Cardiac fibroblast (primary cell): ENCODE results near the gene UROS.

Experiments used
- DNase-seq, 2 donors: peaks; one replicate each; pipeline versions ENCODE4 v3.0.0 to v3.0.0-alpha.2; 2010; ENCODE audit warnings: low read depth in 2 of 2
- H3K4me3 ChIP-seq, 2 donors: replicated peaks in 1 of 2; 1 replicate in 1 of 2; 2 replicates in 1 of 2; pipeline ENCODE4 v1.5.1; 2011; ENCODE audit warnings: low read depth in 2 of 2, low read length in 2 of 2, mild to moderate bottlenecking in 2 of 2, moderate library complexity in 1 of 2
- TF ChIP-seq, protein P1 (sequence below): IDR thresholded peaks from one replicate; pipeline ENCODE4 v1.5.1; 2011; ENCODE audit warnings: low read depth, mild to moderate bottlenecking, low read length, inconsistent platforms

Gene UROS

DNA sequence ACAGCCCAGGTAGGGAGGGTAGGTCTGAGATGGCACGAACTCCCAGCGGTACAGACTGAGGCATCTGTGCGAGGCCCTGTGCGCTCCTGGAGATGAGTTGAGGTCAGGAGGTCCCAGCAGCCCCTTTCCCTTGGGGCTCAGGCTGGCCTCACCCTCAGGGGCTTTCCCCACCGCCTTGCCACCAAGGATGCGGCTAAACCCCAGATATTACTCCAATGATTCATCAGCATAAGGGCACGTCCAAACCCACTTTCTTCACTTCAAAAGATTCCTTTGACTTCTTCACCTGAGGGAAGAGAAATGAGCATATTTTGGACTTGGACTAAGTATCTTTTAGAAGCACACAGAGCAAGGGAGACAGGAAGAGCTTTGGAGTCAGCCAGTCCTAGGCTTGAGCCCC lies 20.3 kb downstream of the UROS start:
- no peak for DNase-seq
- TF ChIP-seq, protein P1, sequence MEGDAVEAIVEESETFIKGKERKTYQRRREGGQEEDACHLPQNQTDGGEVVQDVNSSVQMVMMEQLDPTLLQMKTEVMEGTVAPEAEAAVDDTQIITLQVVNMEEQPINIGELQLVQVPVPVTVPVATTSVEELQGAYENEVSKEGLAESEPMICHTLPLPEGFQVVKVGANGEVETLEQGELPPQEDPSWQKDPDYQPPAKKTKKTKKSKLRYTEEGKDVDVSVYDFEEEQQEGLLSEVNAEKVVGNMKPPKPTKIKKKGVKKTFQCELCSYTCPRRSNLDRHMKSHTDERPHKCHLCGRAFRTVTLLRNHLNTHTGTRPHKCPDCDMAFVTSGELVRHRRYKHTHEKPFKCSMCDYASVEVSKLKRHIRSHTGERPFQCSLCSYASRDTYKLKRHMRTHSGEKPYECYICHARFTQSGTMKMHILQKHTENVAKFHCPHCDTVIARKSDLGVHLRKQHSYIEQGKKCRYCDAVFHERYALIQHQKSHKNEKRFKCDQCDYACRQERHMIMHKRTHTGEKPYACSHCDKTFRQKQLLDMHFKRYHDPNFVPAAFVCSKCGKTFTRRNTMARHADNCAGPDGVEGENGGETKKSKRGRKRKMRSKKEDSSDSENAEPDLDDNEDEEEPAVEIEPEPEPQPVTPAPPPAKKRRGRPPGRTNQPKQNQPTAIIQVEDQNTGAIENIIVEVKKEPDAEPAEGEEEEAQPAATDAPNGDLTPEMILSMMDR: no peak
- no peak overlapping the region for H3K4me3 ChIP-seq

DNA sequence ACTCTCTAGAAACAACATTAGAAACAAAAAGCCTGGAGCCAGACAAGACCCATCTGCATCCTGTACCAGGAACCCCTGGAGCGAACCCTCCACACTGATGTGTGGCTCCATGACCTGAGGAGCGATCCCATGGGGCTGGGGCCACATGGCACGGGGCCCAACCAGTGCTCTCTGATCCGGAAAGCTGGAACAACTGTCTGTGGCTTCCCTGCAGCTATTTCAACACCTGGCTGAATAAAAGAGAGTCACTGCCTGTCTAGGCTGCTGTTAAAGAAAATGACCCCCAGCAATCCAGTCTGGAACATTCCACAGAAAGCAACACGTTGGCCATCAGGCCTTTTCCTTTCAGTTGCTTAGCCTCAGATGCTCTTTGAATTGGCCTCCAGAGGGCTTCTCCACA lies 20.9 kb downstream of the UROS start:
- TF ChIP-seq, protein P1: no peak
- no peak for DNase-seq
- H3K4me3 ChIP-seq: no peak overlapping the region

- no peak for DNase-seq
- H3K4me3 ChIP-seq: no peak overlapping the region
- TF ChIP-seq, protein P1: no peak
Measured at GRCh38 chr10:125801574-125801973, 21.5 kb downstream of the UROS start.

GRCh38 chr10:125799451-125800182 lies 23.4 kb downstream of the UROS start:
- DNase-seq: no peak
- TF ChIP-seq, protein P1: no peak
- H3K4me3 ChIP-seq: no peak overlapping the region

DNA sequence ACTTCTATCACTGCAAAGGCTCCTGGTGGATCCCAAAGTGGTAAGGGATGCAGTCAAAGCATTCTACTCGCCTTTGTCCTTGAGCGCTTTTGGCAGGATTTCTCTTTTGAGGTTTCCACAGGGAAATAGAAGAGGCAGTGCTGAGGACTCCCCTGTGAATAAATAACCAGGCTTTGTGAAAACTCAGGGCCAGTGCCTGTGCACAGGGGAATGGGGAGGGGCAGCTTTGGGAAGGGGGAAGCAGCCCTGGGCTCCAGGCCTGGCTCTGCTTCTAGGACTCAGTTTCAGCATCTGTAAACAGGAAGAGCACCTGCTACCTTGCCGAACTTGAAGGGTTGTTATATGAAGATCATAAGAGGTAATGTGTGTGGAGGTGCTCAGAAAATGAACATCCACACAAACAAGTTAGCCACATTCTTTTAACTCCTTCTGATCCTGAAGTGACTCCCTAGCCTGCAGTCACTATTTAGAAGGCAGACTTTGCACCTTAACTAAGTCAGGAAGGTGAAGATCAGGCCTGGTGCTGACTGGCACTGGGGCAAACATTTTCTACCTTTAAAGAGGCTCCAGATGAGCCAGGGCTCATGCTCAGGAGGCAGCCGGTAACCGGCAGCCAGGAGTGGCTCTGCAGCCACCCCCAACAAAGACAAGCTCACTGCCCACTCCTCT lies 24.9 kb downstream of the UROS start:
- TF ChIP-seq, protein P1: no peak
- no peak overlapping the region for H3K4me3 ChIP-seq
- DNase-seq: no peak

DNA sequence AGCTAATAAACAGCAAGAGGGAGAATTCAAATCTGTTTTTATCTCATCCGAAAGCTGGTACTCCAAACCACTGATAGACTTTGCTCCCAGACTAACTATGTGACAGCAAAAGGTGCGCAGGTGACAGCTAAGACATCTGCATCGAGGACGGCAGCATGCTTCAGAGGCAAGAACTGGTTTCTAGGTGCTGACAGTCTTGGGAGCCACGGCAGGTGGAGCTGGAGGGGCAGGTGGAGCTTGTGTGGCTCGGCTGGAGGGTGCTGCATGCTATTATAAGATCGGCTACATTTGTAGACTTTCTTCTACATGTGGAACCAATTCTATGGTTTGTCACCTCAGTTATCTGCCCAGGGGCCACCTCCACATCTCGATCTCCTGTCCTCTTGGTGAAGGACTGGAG lies 25.6 kb downstream of the UROS start:
- no peak overlapping the region for H3K4me3 ChIP-seq
- no peak for DNase-seq
- TF ChIP-seq, protein P1: no peak
